NCI-H526 treated with DMSO at 0.1 percent for 48 hours (cell line): ENCODE measurements around the gene TAGLN2.

ENCODE experiments used
- DNase-seq: peaks from one replicate; lab custom pipeline; 2025; lab: John Stamatoyannopoulos, UW

The TAGLN2 gene

GRCh38 chr1:159935305-159935704, 10.0 kb upstream of the TAGLN2 start:
- no peak for DNase-seq

GRCh38 chr1:159934136-159935039, 9.1 kb upstream of the TAGLN2 start:
- DNase-seq = no peak

GRCh38 chr1:159933347-159933746, 8.0 kb upstream of the TAGLN2 start:
- DNase-seq = no peak

- no peak for DNase-seq
Measured at GRCh38 chr1:159932296-159933285, 7.3 kb upstream of the TAGLN2 start.

GRCh38 chr1:159931795-159932173, 6.5 kb upstream of the TAGLN2 start:
- no peak for DNase-seq

- no peak for DNase-seq
Measured at GRCh38 chr1:159931101-159931794, 5.9 kb upstream of the TAGLN2 start.

GRCh38 chr1:159930634-159931033, 5.3 kb upstream of the TAGLN2 start:
- DNase-seq = no peak

- no peak for DNase-seq
Measured at GRCh38 chr1:159930216-159930615, 4.9 kb upstream of the TAGLN2 start.

GRCh38 chr1:159929155-159930051, 4.1 kb upstream of the TAGLN2 start:
- no peak for DNase-seq

- no peak for DNase-seq
Measured at GRCh38 chr1:159928491-159929050, 3.3 kb upstream of the TAGLN2 start.

- no peak for DNase-seq
Measured at GRCh38 chr1:159927849-159928431, 2.6 kb upstream of the TAGLN2 start.

- DNase-seq = no peak
Measured at GRCh38 chr1:159927211-159927848, 2.0 kb upstream of the TAGLN2 start.

- no peak for DNase-seq
Measured at GRCh38 chr1:159925719-159926078, 392 bp upstream of the TAGLN2 start.

GRCh38 chr1:159924025-159924790, 1.1 kb downstream of the TAGLN2 start:
- DNase-seq = no peak

GRCh38 chr1:159923203-159924024, 1.9 kb downstream of the TAGLN2 start:
- DNase-seq = peak; percentile 52

GRCh38 chr1:159922511-159923202, 2.6 kb downstream of the TAGLN2 start:
- no peak for DNase-seq

- DNase-seq = no peak
Measured at GRCh38 chr1:159921700-159922504, 3.4 kb downstream of the TAGLN2 start.
